Omental fat pad (tissue), 4 donors: ENCODE measurements around the gene NCOA4. TPM values are rescaled to one million over a fixed set of nuclear protein-coding genes. Genes with fewer than 3 reads are reported as not detected.
"Not testable (repeated sequence)": the region's sequence is repeated elsewhere in the genome, so short reads cannot be mapped to it uniquely, and the experiment has no call there.

Experiments
- ATAC-seq: fragments of 150-250 bp; one replicate; pipeline ENCODE4 v1.9.1; 2016; ENCODE audit warnings: mild to moderate bottlenecking, moderate library complexity; ENCODE audit not compliant: low FRiP score
- DNase-seq: peaks from one replicate; pipeline ENCODE4 v3.0.0-alpha.2; 2019; ENCODE audit warnings: low spot score
- small RNA-seq: library from RNA; depleted of rRNA; stranded (forward); fragments of <200 nt; gene quantifications from one replicate; pipeline ENCODE3, GENCODE V24; 2016
- total RNA-seq, 4 donors: library from RNA; depleted of rRNA; stranded (reverse); fragments of >200 nt; gene quantifications; one replicate each; pipeline ENCODE4 v1.1.0, GENCODE V29; 2016

The NCOA4 gene
- total RNA-seq, 4 donors from 2014 or later = 145 to 161 (median 154) TPM

DNA sequence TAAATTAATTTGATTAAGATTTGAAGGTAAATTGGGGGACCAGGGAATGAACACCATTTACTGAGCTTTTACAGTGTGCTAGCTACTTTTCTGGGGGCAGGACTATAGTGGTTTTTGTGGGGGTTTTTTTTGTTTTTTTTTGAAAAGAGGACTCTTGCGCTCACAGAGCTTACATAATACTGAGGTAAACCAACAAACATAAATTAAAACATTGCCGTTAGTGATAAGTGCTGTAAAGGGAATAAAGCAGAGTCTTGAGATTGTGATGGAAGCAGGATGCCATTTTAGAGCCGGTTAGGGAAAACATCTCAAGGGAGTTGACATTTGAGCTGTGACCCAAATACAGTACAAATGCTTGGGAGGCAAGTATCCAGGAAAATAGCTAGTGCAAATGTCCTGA lies 56.4 kb downstream of the NCOA4 start:
- not testable (repeated sequence) for ATAC-seq, DNase-seq

DNA sequence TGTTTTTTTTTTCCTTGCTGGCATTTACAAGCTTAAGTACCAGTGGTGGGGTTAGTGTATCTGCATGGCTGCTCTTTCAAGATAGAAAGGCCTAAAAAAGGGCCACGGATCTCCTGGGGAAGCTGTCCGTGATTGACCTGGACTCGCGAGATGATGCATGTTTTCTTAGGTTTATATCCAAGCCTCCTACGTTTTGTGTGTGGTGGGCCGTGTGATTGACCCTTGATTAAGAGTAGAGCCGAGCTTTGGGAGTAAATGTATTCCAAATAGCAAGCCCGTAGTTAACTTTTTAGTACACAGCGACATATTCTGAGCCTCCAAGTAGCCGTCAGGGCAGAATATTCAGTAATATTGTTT lies 57.6 kb downstream of the NCOA4 start:
- peak; percentile 22 for ATAC-seq
- DNase-seq = not testable (repeated sequence)

DNA sequence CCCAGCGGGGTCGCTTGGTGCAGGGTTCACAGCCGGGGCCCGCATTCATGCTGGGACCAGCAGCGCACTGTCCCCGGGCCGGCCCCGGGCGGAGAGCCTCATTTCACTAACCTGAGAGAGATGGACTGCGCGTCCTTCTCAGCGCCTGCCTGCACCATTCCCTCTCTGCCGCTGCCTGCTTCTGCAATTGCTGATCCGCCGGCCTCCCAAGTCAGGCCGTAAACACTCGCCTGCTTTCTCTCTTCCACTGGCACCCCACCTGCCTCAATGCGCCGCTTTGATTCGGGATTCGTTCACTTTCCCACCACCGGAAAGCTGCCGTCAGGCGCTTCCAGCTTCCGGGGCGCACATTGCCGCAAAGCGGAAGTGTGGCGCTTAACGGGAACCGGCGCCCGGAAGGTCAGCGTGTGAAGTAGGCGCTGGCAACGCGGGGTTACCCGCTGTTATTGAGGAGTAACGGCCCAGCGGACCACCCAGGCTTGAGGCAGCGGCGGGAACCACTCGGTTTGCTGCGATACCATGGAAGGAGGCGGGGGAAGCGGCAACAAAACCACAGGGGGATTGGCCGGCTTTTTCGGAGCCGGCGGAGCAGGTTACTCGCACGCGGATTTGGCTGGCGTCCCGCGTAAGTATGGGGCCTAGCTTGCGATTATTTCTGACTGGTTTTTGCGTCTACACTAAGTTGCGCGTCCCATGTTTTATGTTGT lies 58.2 kb downstream of the NCOA4 start, which contains the start of gene TIMM23:
TSS of gene TIMM23 (plus strand) at position 384 of the 707 bp plus-strand sequence. CDS start at position 520, 136 bp downstream.
- ATAC-seq (peak; percentile 97), DNase-seq (peak; percentile 73)

DNA sequence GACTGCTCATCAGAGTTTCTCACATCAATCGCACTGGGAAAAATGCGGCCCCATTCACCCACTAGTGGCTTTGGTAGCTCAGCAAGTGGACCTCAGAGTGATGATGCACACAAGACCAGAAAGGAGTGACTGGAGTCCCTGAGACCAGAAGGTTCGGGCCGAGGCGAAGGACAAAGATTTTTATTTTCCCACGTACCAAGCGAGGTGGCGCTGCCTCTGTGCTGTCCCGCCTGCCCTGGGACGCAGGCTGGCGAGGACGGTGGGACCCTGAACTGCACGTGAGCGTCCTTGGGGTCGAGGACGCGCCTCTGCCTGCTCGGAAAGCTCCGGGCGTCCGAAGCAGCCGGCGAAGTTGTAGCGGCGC lies 58.7 kb downstream of the NCOA4 start:
- DNase-seq = not testable (repeated sequence)
- peak; percentile 2 for ATAC-seq

DNA sequence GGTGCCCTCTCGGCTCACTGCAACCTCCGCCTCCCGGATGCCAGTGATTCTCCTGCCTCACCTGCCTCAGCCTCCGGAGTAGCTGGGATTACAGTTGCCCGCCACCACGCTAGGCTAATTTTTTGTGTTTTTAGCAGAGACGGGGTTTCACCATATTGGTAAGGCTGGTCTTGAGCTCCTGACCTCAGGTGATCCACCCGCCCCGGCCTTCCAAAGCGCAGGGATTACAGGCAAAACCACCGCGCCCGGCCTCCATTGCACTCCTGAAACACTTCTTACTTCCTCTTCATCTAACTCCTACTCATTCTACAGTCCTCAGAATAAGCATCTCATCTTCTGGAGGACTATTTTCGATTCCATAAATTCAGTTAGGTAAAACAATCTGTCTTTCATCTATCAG lies 59.4 kb downstream of the NCOA4 start:
- not testable (repeated sequence) for ATAC-seq, DNase-seq

DNA sequence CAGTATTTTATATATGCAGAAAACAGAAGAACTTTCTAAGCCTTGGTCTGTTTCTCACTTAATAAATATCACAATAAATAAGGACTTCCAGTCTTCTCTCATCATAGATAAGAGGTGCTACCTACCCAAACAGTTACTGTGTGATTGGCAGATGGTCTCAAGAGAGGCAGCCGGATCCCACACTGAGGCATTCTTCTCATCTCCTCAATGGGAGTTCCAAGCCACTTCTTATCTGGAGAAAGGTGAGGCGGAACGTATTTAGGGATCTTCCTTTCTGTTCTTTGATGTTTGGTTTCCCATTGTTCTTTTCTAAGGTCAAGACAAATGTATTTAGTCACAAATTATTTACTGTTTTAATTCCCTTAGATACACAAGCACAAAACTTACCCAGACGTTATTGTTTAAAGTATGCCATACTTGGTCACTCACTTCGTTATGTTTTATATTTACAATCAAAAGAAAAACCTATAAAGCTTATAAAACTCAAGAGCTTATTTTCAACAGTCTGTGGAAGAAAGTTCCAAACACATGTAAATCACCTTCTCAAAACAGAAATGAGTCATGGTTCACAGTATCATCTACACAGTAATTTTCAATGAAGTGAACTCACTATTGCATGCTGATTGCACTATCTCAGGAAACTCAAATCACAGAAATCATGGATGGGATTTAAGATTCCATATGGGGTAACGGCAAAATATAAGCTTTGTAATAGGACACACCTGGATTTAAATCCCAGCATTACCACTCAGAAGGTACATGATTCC lies 67.6 kb downstream of the NCOA4 start:
- not testable (repeated sequence) for ATAC-seq, DNase-seq

DNA sequence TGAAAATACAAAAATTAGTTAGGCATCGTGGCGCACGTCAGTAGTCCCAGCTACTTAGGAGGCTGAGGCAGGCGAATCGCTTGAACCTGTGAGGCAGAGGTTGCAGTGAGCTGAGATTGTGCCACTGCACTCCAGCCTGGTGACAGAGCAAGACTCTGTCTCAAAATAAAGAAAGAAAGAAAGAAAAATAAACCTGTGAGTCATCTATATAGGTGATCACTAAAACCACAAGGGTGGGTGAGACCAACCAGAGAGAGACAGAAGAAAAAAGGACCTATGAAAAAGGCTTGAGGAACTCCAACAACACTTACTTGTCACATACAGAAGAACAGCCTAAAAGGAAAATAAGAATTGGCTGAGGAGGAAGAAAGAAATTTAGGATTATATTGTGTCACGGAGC lies 72.5 kb downstream of the NCOA4 start:
- DNase-seq, ATAC-seq: not testable (repeated sequence)

DNA sequence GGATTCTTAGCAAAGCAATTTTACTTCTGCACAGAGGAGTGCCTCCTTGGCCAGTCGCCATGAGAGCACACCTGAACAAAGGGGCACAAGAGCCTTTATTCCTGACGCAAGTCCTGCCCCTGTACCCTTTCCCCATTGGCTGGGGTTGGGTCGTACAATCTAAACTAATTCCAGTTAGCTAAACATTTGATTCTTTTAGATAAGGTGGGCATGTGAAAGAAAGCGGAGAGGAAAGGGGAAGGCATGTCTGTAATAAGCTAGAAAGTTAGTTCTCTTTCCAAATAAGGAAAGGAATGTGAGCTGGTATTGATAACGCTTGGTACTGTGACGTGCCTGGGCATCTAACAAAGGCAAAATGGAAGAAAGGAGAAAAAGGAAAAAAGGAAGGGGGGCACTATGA lies 73.8 kb downstream of the NCOA4 start:
- ATAC-seq, DNase-seq: not testable (repeated sequence)

Small RNAs within 50 kb of the gene (small RNA-seq; reads per million reads assigned to genes)
- gene SNORA74C-1 = not detected

Other genes with a start within 250 kb of the NCOA4 start
- 10 to 100 TPM in 3 of 4 donors, 1 to 10 TPM in 1; 8.9 to 27.0 (median 16.6) TPM for gene AGAP4, start 183.1 kb downstream of the NCOA4 start, total RNA-seq
- gene TIMM23, start 58.1 kb downstream of the NCOA4 start, total RNA-seq = 10 to 100 TPM; 42.1 to 89.0 (median 68.6) TPM
- not detected for gene MSMB, start 15.6 kb upstream of the NCOA4 start, total RNA-seq